ENCODE results near the gene INMT.
"Not testable (repeated sequence)": the region's sequence is repeated elsewhere in the genome, so short reads cannot be mapped to it uniquely, and the experiment has no call there.

INMT gene

GRCh38 chr7:30751696-30752273 is at the start of gene INMT:
Gene INMT (plus strand): TSS chr7:30752135. CDS start chr7:30752151, 16 bp downstream.
- DNase-seq (ENCODE audit: low spot score): no peak

- no peak for DNase-seq (ENCODE audit: low spot score)
These were observed 49.7 kb upstream of the INMT start for GRCh38 chr7:30702200-30702599.

- DNase-seq (ENCODE audit: low spot score): no peak
These were observed 48.2 kb upstream of the INMT start for GRCh38 chr7:30703756-30704155.

- DNase-seq (ENCODE audit: low spot score): no peak
These were observed 46.9 kb upstream of the INMT start for GRCh38 chr7:30705008-30705407.

- DNase-seq (ENCODE audit: low spot score): no peak
These were observed 46.3 kb upstream of the INMT start for GRCh38 chr7:30705596-30705995.

- no peak for DNase-seq (ENCODE audit: low spot score)
These were observed 45.6 kb upstream of the INMT start for GRCh38 chr7:30706316-30706715.

- no peak for DNase-seq (ENCODE audit: low spot score)
These were observed 45.0 kb upstream of the INMT start for GRCh38 chr7:30706908-30707307.

GRCh38 chr7:30707391-30708357 is 44.3 kb upstream of the INMT start:
- DNase-seq (ENCODE audit: low spot score): no peak

GRCh38 chr7:30708412-30708811 is 43.5 kb upstream of the INMT start:
- DNase-seq (ENCODE audit: low spot score): no peak

GRCh38 chr7:30708983-30709382 is 43.0 kb upstream of the INMT start:
- DNase-seq (ENCODE audit: low spot score): no peak

GRCh38 chr7:30709549-30709948 is 42.4 kb upstream of the INMT start:
- no peak for DNase-seq (ENCODE audit: low spot score)

GRCh38 chr7:30710669-30711068 is 41.3 kb upstream of the INMT start:
- no peak for DNase-seq (ENCODE audit: low spot score)

GRCh38 chr7:30713392-30713791 is 38.5 kb upstream of the INMT start:
- DNase-seq (ENCODE audit: low spot score): no peak

GRCh38 chr7:30714129-30714528 is 37.8 kb upstream of the INMT start:
- DNase-seq (ENCODE audit: low spot score): no peak

- DNase-seq (ENCODE audit: low spot score): no peak
These were observed 34.8 kb upstream of the INMT start for GRCh38 chr7:30717181-30717580.

- DNase-seq (ENCODE audit: low spot score): not testable (repeated sequence)
These were observed 32.5 kb upstream of the INMT start for GRCh38 chr7:30719434-30719833.

- no peak for DNase-seq (ENCODE audit: low spot score)
These were observed 30.7 kb upstream of the INMT start for GRCh38 chr7:30721211-30721610.

- DNase-seq (ENCODE audit: low spot score): no peak
These were observed 29.7 kb upstream of the INMT start for GRCh38 chr7:30722187-30722586.

GRCh38 chr7:30722671-30723070 is 29.3 kb upstream of the INMT start:
- DNase-seq (ENCODE audit: low spot score): no peak

GRCh38 chr7:30723776-30724175 is 28.2 kb upstream of the INMT start:
- no peak for DNase-seq (ENCODE audit: low spot score)

- DNase-seq (ENCODE audit: low spot score): no peak
These were observed 25.5 kb upstream of the INMT start for GRCh38 chr7:30726296-30727006.

GRCh38 chr7:30727061-30727945 is 24.6 kb upstream of the INMT start:
- DNase-seq (ENCODE audit: low spot score): no peak
